Mucosa of descending colon (tissue), 3 donors: ENCODE measurements around the gene CHD5. TPM values are rescaled to one million over a fixed set of nuclear protein-coding genes. Genes with fewer than 3 reads are reported as not detected.

Experiments used
- ATAC-seq: fragments of 200-7000 bp; cut with Tn5 transposase; one replicate; pipeline ENCODE4 v1.9.1; 2020; ENCODE audit warnings: mild to moderate bottlenecking, moderate library complexity
- DNase-seq, 3 donors: peaks; one replicate each; pipeline ENCODE4 v3.0.0-alpha.2; 2020
- H3K36me3 ChIP-seq: fragments of 200-600 bp; one replicate; pipeline ENCODE4 v1.8.0; 2021; ENCODE audit warnings: low read depth, mild to moderate bottlenecking
- H3K4me1 ChIP-seq: fragments of 200-600 bp; one replicate; pipeline ENCODE4 v1.8.0; 2021; ENCODE audit warnings: low read depth, mild to moderate bottlenecking
- H3K4me3 ChIP-seq: fragments of 200-600 bp; one replicate; pipeline ENCODE4 v1.8.0; 2021; ENCODE audit warnings: mild to moderate bottlenecking
- H3K9me3 ChIP-seq: fragments of 200-600 bp; one replicate; pipeline ENCODE4 v1.8.0; 2021; ENCODE audit warnings: mild to moderate bottlenecking
- intact Hi-C, 2 donors: fragments of 100-400 bp; cut with DNase I in 1 of 2; cut with micrococcal nuclease in 1 of 2; formaldehyde crosslinking; loops; one replicate each; pipeline versions ENCODE4 v1.11.0 to v1.11.1; 2022; cut with DNase I, micrococcal nuclease
- total RNA-seq, 3 donors: library from RNA; stranded (reverse); fragmentation: NEBNext Ultra II Directional in 2 of 3; extraction: Animal tissue kit (Norgen Biotek cat#: 25700) in 2 of 3; gene quantifications; one replicate each; pipeline versions ENCODE4 v1.2.1 to v1.2.4, GENCODE V29; 2021 to 2023
- TF ChIP-seq, protein P1 (sequence below): fragments of 200-600 bp; IDR thresholded peaks from one replicate; pipeline ENCODE4 v1.8.0; 2022; ENCODE audit warnings: antibody characterized with exemption, mild to moderate bottlenecking
- donor health status: DM: no; HTN: no; CAD: no; lungs with moderate emphysema.
- donor health status: DM: no; HTN: no; CAD: no.
- donor health status: DM: no; HTN: yes; CAD: no.

CHD5 gene
- total RNA-seq, 3 donors from 2014 or later: 0.17 to 2.1 (median 0.22) TPM

DNA sequence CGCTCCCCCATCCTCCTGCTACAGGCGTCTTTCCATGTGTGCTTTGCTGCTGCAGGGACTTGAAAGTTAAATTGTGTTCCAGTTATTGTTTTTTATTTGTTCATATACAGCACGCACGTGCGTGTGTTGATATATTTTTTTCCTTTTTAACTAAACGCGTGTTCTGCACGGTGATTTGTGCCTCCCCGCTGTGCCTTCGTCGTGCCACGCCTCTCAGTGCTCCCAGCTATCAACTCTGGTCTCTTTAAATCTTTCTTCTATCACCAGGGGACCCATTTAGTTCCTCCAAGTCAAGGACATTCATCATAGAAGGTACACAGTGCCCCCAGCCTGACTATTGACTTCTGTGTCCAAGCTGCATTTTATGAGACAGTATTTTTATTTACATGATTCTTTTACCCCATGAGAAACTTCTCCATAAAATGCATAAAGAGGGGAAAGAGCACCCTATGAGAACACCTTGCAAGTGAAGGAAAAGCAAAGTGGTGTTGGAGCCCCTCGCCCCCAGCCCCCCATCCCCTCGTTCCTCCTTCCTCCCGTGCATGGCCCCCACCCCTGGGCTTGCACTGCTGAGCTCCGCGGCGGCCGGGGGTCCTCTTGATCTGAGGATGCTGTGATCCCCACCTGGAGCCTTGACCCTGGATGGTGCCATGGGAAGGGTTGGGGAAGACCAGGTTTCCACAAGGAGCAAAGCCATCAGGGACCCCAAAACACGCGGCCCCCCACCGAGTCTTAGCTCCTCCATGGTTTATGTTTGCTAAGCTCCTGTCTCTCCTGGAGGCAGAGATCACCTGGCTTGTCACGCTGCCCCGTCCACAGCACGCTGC is 88.9 kb downstream of the CHD5 start:
- H3K4me1 ChIP-seq: no peaks in the 10 kb centered on the region
- DNase-seq: no peak
- no peak for ATAC-seq
- TF ChIP-seq, protein P1, sequence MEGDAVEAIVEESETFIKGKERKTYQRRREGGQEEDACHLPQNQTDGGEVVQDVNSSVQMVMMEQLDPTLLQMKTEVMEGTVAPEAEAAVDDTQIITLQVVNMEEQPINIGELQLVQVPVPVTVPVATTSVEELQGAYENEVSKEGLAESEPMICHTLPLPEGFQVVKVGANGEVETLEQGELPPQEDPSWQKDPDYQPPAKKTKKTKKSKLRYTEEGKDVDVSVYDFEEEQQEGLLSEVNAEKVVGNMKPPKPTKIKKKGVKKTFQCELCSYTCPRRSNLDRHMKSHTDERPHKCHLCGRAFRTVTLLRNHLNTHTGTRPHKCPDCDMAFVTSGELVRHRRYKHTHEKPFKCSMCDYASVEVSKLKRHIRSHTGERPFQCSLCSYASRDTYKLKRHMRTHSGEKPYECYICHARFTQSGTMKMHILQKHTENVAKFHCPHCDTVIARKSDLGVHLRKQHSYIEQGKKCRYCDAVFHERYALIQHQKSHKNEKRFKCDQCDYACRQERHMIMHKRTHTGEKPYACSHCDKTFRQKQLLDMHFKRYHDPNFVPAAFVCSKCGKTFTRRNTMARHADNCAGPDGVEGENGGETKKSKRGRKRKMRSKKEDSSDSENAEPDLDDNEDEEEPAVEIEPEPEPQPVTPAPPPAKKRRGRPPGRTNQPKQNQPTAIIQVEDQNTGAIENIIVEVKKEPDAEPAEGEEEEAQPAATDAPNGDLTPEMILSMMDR: no peak
- no peak overlapping the region for H3K4me3 ChIP-seq
- no peaks in the 10 kb centered on the region for H3K36me3 ChIP-seq
- intact Hi-C loops: no loop called here
- H3K9me3 ChIP-seq: no peaks in the 10 kb centered on the region

DNA sequence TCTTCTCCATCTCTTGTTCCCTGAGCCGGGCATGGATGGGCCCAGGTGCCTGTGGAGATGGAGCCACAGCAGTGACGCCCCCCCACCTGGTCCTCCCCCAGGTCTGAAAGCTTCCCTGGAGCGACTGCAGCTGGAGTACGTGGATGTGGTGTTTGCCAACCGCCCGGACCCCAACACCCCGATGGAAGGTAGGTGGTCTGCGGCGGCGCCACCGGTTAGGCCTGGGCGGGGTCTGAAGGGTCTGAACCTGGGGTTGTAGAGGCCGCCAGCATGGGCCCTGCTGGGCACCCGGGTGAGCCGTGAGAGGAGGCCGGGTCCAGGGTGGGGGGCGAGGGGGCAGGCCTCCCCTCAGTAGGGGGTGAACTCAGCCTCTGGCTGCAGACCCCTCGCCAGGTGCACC is 89.8 kb downstream of the CHD5 start:
- DNase-seq: no peak
- Histone ChIP-seq H3K9me3 (no peaks in the 10 kb centered on the region), H3K4me3 (no peak overlapping the region), H3K36me3 (no peaks in the 10 kb centered on the region), H3K4me1 (no peaks in the 10 kb centered on the region)
- ATAC-seq: no peak
- intact Hi-C loops: no loop called here
- TF ChIP-seq, protein P1: no peak

DNA sequence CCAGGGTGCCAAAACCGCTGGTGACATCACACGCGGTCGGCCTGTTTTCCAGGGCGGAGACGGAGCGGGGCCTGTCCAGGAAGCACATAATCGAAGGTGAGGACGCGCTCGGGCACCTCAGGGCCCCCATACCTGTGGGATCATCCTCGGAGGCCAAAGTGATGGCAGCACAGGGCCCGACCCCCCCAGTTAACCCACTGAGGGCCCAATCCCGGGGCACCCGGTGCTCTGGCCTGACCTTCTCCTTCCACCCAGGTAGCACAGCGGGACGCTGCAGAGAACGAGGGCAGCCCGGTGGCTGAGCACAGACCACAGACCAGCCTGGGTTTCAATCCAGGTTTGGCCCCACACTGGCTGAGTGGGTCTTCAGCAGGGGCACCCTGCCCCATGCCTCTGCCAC is 91.2 kb downstream of the CHD5 start:
- no peaks in the 10 kb centered on the region for H3K9me3 ChIP-seq
- no peak overlapping the region for H3K4me3 ChIP-seq
- TF ChIP-seq, protein P1: no peak
- DNase-seq (no peak), ATAC-seq (no peak)
- no peaks in the 10 kb centered on the region for H3K4me1 ChIP-seq
- intact Hi-C loops: no loop called here
- no peaks in the 10 kb centered on the region for H3K36me3 ChIP-seq

DNA sequence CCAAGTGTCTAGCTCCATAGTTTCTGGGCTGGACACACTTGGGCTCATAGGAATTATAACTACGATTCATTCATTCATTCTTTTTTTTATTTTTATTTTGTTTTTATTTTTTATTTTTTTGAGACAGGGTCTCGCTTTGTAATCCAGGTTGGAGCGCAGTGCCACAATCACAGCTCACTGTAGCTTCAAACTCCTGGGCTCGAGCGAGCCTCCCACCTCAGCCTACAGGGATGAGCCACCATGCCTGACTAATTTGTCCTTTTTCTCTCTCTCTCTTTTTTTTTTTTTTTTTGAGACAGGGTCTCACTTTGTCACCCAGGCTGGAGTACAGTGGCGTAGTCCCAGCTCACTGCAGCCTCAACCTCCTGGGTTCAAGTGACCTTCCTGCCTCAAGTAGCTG is 92.2 kb downstream of the CHD5 start:
- Histone ChIP-seq H3K36me3 (no peaks in the 10 kb centered on the region), H3K4me3 (no peak overlapping the region), H3K4me1 (no peaks in the 10 kb centered on the region), H3K9me3 (no peaks in the 10 kb centered on the region)
- TF ChIP-seq, protein P1: no peak
- no peak for DNase-seq
- no peak for ATAC-seq
- intact Hi-C loops: no loop called here

DNA sequence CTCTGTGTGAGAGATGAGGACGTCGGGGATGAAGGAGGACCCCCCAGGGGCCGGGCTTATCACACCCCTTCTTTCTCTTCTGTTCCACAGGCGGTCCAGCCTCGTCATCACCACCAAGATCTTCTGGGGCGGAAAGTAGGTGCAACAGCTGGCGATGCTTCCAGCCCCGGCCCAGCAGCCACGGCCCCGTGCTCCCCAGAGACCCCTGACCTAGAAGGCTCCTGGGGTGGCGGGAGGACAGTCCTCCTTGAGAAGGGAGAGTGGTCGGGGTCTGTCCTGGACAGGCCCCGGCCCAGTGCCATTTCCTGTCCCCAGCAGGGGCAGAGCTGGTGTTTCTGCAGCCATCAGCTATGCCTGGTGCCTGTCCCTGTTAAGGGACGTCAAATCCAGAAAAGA is 92.7 kb downstream of the CHD5 start:
- no peaks in the 10 kb centered on the region for H3K36me3 ChIP-seq
- no peak for DNase-seq
- no peak overlapping the region for H3K4me3 ChIP-seq
- TF ChIP-seq, protein P1: no peak
- no peak for ATAC-seq
- H3K9me3 ChIP-seq: no peaks in the 10 kb centered on the region
- intact Hi-C loops: no loop called here
- no peaks in the 10 kb centered on the region for H3K4me1 ChIP-seq
